Measurements from ENCODE around the gene TSSK2.
A peak's percentile ranks its signal among the peaks of the same experiment; 100 is the strongest.

Gene TSSK2

DNA sequence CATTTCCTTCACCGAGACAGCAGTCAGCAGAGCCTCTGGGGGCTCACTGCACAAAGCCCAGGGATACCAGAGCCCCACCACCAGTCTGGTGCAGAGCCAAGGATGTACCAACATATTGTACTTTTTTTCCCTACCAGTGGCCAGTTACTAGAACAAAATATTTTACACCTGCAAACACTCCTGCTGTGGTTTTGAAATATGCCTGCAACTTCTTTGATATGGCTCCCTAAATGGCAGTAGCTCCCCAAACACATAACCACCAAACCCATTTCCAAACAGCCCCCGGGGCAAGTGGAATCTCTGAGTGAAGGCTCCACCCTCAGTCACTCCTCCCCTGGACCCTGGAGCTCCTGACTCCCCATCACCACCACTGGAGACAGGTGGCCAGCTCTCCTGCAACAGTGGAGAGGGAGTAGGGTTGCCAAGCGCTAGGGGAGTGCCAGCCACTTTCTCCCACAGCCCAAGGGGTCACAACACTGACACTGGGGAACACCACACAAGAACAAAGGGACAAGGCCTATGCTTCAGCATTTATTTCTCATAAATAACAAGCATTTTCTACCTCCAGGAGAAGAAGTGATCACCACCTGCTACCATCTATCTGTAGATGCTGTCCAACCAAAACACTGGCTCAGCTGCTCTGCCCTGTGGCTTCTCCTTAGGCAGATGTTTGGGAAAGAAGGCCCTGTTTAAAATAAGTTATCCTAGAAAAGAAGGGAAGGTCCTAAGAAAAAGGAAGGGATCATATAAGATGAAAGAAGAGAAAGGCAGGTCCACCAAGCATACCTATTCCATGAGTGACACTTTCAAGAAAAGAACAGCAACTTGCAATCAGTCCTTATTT lies 24.0 kb upstream of the TSSK2 start:
- DNase-seq, result no peak

- DNase-seq, result no peak
These were observed 23.4 kb upstream of the TSSK2 start for GRCh38 chr22:19107730-19108074.

DNA sequence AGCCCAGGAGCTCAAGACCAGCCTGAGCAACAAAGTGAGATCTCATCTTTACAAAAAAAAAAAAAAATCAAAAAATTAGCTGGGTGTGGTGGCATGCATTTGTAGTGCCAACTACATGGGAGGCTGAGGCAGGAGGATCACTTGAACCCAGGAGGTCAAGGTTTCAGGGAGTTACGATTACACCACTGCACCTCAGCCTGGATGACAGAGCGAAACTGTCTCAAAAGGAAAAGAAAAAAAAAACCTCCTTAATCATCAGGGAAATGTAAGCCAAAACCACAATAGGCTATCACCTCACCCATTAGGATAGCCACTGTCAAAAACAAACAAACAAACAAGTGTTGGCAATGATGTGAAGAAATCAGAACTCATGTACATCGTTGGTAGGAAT lies 22.3 kb upstream of the TSSK2 start:
- DNase-seq, result no peak

GRCh38 chr22:19109198-19110063 lies 21.7 kb upstream of the TSSK2 start:
- peak; percentile 28 for DNase-seq

GRCh38 chr22:19110064-19110458 lies 21.0 kb upstream of the TSSK2 start:
- DNase-seq, result no peak

GRCh38 chr22:19110646-19111045 lies 20.5 kb upstream of the TSSK2 start:
- DNase-seq, result no peak

GRCh38 chr22:19111140-19111539 lies 20.0 kb upstream of the TSSK2 start:
- no peak for DNase-seq

- DNase-seq, result peak; percentile 6
These were observed 19.5 kb upstream of the TSSK2 start for GRCh38 chr22:19111584-19111983.

DNA sequence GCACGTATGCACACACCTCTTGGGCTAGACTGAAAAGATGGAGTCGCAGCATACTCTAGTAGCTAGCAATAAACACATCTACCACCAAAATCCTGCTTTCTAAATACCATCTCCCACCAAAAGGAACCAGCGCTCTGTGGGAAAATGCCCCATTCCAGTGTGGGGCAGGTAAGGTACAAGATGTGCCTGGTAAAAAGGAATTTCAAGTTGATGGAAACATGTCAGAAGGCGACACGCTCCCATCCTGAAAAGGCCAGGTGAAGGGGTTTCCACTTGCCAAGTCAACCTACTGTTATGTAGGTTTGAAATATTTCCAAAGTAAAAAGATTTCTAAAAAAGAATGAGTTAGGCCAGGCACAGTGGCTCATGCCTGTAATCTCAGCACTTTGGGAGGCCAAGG lies 17.7 kb upstream of the TSSK2 start:
- no peak for DNase-seq

- DNase-seq, result no peak
These were observed 16.0 kb upstream of the TSSK2 start for GRCh38 chr22:19114984-19115552.

- no peak for DNase-seq
These were observed 15.5 kb upstream of the TSSK2 start for GRCh38 chr22:19115628-19116027.

GRCh38 chr22:19117111-19117512 lies 14.0 kb upstream of the TSSK2 start:
- DNase-seq, result no peak

GRCh38 chr22:19118329-19118880 lies 12.7 kb upstream of the TSSK2 start:
- no peak for DNase-seq

GRCh38 chr22:19119949-19120348 lies 11.2 kb upstream of the TSSK2 start:
- no peak for DNase-seq

DNA sequence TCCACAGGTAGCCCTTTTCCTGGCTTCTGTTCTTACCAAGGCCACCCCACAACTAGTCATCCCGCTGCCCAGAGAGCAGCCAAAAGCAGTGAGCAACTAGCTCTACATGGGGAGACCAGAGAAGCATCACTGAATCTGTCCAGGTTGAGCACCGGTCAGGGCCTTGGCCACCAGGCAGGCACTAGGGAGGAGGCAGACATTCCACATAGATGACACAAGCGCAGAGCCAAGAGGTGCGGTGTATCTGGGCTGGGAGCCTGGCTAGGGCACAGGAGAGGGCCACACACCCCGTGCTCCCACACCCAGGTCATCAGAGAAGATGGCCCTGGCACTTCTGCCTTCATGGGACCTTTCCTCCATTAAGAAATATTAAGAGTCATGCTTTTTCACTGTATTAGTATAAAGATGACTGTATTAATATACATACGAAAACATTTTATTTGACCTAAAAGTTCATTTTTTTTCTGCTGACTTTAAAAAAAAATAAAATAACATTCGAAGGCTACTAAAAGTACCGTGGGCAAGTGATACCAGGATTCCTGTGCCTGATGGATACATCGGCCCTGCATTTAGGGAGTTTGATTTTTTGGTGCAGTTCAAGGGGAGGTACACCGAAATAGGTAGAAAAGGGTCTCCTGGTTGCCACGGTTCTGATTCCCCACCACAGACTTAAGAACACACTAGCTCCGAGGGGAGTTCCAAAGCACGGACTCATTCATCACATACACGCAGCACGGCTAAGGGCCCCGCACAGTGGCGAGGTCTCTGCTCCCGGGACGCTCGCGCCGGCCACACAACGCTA lies 10.1 kb upstream of the TSSK2 start:
- DNase-seq, result peak; percentile 66

- DNase-seq, result no peak
These were observed 9.4 kb upstream of the TSSK2 start for GRCh38 chr22:19121631-19122142.

DNA sequence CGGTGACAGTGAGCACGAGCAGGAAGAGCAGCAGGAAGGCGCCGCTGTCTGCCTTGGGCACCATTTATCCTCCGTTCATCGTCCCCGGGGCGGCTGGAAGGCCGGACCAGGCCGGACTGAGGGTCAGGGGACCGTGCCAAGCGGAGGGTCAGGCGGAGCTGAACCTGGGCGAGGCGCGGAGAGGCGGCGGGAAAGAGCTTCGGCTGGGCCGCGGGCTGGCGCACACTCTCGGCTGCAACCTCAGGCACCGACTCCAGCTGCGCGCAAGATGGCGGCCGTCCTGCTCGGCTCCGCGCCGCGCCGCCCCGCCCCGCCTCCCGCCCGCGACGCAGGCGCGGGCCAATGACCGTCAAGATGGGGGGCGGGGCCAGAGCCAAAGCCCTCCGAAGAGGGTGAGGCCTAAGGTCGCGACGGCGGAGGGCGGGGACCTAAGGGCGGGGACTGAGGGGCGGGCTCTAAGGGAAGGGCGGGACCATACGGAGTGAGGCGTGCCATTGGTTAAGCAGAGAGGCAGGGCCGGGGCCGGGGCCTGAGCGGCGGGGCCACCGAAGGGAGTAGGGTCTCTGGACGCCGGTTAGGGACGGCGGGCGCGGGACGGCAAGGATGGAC lies 8.9 kb upstream of the TSSK2 start, which contains the start of gene DGCR2:
Gene DGCR2, minus strand, starts transcription at position 270 of the 609 bp plus-strand sequence. Its CDS starts 206 bp downstream, at position 64.
- peak; percentile 93 for DNase-seq

GRCh38 chr22:19122752-19123492 lies 8.2 kb upstream of the TSSK2 start:
- peak; percentile 7 for DNase-seq

DNA sequence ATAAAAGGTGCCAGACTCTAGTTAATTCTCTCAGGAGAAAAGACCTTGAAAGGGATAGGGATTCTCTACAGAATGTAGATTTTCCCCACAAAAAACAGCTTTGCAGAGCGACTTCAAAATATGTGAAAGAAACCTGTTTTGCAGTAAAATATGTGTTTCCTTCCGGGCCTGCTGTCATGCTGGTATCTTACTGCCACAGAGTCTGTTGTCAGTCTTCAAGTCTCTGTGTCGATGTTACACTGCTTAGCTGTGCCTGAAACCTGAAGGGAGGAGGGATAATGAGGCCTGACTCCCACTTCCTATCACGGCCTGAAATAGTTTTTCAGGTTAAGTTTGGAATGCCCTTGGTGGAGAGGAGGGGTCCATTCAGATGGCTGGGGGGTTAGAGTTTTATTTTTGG lies 7.2 kb upstream of the TSSK2 start:
- no peak for DNase-seq

- DNase-seq, result no peak
These were observed 6.7 kb upstream of the TSSK2 start for GRCh38 chr22:19124377-19124776.

GRCh38 chr22:19125011-19125410 lies 6.1 kb upstream of the TSSK2 start:
- no peak for DNase-seq

Measured in kidney glomerular epithelial cell (primary cell).